DND-41 (cell line): Measurements from ENCODE around the gene MCC.

Source experiments
- EZH2 ChIP-seq: IDR thresholded peaks from 3 replicates; pipeline ENCODE4 v1.6.1; 2012; ENCODE audit warnings: borderline replicate concordance, low read depth, mild to moderate bottlenecking, moderate library complexity, low read length, inconsistent platforms; ENCODE audit not compliant: severe bottlenecking
- TF ChIP-seq, protein P1 (sequence below): IDR thresholded peaks from 2 replicates; pipeline ENCODE4 v1.5.1; 2012; ENCODE audit warnings: borderline replicate concordance, low read length, moderate library complexity, mild to moderate bottlenecking; ENCODE audit not compliant: poor library complexity, severe bottlenecking; ENCODE audit errors: extremely low read depth

GRCh38 chr5:113271745-113272454, 216.4 kb downstream of the MCC start:
- TF ChIP-seq, protein P1, sequence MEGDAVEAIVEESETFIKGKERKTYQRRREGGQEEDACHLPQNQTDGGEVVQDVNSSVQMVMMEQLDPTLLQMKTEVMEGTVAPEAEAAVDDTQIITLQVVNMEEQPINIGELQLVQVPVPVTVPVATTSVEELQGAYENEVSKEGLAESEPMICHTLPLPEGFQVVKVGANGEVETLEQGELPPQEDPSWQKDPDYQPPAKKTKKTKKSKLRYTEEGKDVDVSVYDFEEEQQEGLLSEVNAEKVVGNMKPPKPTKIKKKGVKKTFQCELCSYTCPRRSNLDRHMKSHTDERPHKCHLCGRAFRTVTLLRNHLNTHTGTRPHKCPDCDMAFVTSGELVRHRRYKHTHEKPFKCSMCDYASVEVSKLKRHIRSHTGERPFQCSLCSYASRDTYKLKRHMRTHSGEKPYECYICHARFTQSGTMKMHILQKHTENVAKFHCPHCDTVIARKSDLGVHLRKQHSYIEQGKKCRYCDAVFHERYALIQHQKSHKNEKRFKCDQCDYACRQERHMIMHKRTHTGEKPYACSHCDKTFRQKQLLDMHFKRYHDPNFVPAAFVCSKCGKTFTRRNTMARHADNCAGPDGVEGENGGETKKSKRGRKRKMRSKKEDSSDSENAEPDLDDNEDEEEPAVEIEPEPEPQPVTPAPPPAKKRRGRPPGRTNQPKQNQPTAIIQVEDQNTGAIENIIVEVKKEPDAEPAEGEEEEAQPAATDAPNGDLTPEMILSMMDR: no peak
- no peak for TF ChIP-seq EZH2
